NB4 (cell line): ENCODE measurements around the gene ITGB8.
A peak's percentile ranks its signal among the peaks of the same experiment; 100 is the strongest.

Experiments used
- DNase-seq: peaks from one replicate; pipeline ENCODE4 v3.0.0; 2010; ENCODE audit warnings: low read depth
- H3K4me3 ChIP-seq: one replicate; pipeline ENCODE4 v1.5.1; 2011; ENCODE audit warnings: mild to moderate bottlenecking, low read depth, low read length, moderate library complexity
- CTCF ChIP-seq: IDR thresholded peaks from one replicate; pipeline ENCODE4 v1.5.1; 2012; ENCODE audit warnings: low read depth, low read length
- MAX ChIP-seq: IDR thresholded peaks from 2 replicates; pipeline ENCODE4 v1.6.1; 2011; ENCODE audit warnings: low read depth, low read length
- MYC ChIP-seq: IDR thresholded peaks from 2 replicates; pipeline ENCODE4 v1.6.1; 2011; ENCODE audit warnings: low read depth, low read length
- POLR2A ChIP-seq: IDR thresholded peaks from 2 replicates; pipeline ENCODE4 v1.6.1; 2011; ENCODE audit warnings: mild to moderate bottlenecking; ENCODE audit not compliant: insufficient read length; ENCODE audit errors: extremely low read depth

ITGB8 gene

GRCh38 chr7:20326342-20326741 lies 4.4 kb upstream of the ITGB8 start:
- no peak for DNase-seq
- no peak overlapping the region for H3K4me3 ChIP-seq
- TF ChIP-seq POLR2A (no peak), CTCF (no peak), MAX (no peak), MYC (no peak)

- DNase-seq, result no peak
- no peak for TF ChIP-seq MAX
- no peak for TF ChIP-seq POLR2A
- TF ChIP-seq MYC, result no peak
- no peak for TF ChIP-seq CTCF
- no peak overlapping the region for H3K4me3 ChIP-seq
Measured at GRCh38 chr7:20327055-20327454, 3.6 kb upstream of the ITGB8 start.

GRCh38 chr7:20328027-20328426 lies 2.7 kb upstream of the ITGB8 start:
- no peak overlapping the region for H3K4me3 ChIP-seq
- TF ChIP-seq MYC (no peak), POLR2A (no peak), MAX (no peak), CTCF (no peak)
- DNase-seq, result no peak

- no peak for DNase-seq
- TF ChIP-seq MAX (no peak), MYC (no peak), CTCF (no peak), POLR2A (no peak)
- no peak overlapping the region for H3K4me3 ChIP-seq
Measured at GRCh38 chr7:20328692-20329091, 2.0 kb upstream of the ITGB8 start.

GRCh38 chr7:20329389-20330238 lies 1.1 kb upstream of the ITGB8 start:
- TF ChIP-seq MYC (no peak), POLR2A (no peak), MAX (no peak), CTCF (no peak)
- peak; percentile 69 for DNase-seq
- peak overlapping the region; percentile 59 for H3K4me3 ChIP-seq
